Esophagus muscularis mucosa (tissue), 3 donors: ENCODE results near the gene IPO4.

Experiments
- CTCF ChIP-seq, 3 experiments: fragments of 200-600 bp in 2 of 3; fragments of 450-650 bp in 1 of 3; sonication (generic) in 2 of 3; IDR thresholded peaks; one replicate each; pipeline ENCODE4 v1.5.1; 2017 to 2019; ENCODE audit warnings: antibody characterized with exemption in 3 of 3, mild to moderate bottlenecking in 2 of 3, moderate library complexity in 1 of 3
- POLR2A ChIP-seq: fragments of 450-650 bp; IDR thresholded peaks from one replicate; pipeline ENCODE4 v1.6.1; 2017; ENCODE audit warnings: antibody characterized with exemption, moderate library complexity, mild to moderate bottlenecking, low read depth

GRCh38 chr14:24207104-24207551 lies 18.5 kb upstream of the IPO4 start:
- TF ChIP-seq CTCF (IDR thresholded peaks at IDR 0.05), result no peak
- no peak for TF ChIP-seq POLR2A
